GM18511 (cell line): Measurements from ENCODE around the gene MAST1.
"Not testable (repeated sequence)": the region's sequence is repeated elsewhere in the genome, so short reads cannot be mapped to it uniquely, and the experiment has no call there.

Source experiments
- ATAC-seq: cut with Tn5 transposase; IDR thresholded peaks from one replicate; pipeline ENCODE4 v1.9.1; 2021; ENCODE audit warnings: mild to moderate bottlenecking, moderate library complexity; ENCODE audit not compliant: unreplicated experiment

The MAST1 gene

DNA sequence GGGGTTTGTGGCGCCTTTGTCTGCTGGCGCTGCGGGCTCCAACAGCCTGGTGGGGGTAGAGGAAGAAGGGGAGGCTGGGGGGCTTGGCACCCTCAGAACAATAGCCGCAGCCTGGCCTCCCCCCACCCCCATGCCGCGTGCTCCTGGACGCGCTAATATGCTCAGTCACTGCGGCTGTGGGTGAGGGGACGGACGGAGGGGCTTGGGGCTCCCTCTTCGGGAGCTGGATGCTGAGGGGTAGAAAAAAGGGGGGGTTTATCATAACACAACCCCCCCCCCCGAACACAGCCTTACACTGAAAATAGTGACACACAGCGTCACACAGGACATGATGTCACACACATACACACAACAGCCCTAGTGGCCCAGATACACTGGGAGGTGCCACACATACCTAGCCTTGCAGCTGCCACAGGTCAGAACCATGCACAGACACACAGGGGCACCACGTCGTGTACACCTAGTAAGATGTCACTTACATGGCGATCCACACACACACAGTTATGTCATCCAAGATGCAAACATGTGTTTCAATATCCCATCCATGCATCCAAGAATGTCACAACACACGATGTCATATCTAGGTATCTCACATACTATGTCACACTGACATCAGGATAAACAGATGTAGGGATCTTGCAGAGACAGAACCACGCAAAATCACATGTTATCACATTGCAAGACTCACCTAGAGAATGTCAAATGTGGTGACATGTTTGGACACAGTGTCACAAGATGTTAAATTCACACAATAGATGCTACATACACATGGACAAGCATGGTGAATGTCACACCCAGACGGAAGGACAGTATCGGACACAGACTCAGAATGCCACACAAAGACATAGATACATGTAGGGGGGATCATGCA lies 806 bp downstream of the MAST1 start:
- no peak for ATAC-seq

DNA sequence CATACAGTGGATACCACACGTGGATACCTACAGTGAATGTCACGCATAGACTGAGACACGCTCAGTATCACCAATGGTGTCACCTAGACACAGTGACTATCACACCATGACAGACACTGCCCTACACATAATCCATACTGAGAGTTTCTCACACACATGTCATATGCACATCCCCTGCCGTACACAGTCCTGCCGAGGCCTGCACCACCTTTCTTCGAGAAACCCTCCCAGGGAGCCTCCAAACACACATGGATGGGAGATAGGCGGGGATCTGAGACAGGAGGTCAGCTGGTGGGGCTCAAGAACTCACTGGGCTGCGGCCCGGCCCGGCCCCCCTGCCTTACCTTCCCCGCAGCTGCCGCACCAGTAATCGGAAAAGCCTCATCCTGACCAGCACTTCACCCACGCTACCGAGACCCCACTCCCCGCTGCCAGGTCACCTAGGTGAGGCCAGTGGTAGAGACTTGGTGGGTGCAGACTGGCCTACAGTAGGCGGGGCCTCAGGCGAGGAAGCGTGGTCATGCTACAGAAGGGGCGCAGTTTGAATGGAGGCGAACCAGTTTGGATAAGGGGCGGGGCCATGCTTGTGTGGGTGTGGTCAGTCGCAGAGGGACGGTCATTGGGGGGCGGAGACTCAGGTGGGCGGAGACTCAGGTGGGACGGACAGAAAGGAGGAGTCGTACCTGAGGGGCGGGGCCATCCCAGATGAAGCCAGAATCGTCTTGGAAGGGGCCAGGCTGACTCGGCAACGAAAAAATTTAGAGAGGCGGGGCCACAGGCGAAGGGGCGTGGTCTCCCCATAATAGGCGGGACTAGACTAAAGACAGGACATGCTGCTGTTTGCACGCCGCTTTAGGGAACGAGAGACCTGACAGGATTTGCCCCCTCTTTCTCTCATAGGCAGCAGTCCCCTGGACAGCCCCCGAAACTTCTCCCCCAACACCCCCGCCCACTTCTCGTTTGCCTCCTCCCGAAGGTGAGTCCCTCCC lies 2.1 kb downstream of the MAST1 start:
- ATAC-seq = no peak

DNA sequence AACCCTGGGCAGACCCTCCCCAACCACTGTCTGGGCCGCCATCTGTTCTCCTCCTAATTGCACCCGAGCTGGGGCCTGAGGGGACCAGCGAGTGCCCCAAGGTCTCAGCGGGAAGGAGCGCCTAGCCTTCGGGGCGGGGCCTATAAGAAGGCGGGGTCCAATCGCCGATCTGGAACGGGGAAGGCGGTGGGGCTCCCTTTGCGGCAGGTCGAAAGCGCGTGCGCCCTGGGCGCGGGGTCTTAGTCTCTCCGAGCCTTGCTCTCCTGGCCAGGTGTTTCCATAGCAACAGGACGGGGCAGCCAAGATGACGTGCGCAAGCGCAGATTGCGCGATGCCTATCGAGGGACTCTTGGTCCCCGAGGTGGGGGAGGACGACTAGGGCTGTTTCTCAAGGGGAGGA lies 2.8 kb downstream of the MAST1 start:
- no peak for ATAC-seq

DNA sequence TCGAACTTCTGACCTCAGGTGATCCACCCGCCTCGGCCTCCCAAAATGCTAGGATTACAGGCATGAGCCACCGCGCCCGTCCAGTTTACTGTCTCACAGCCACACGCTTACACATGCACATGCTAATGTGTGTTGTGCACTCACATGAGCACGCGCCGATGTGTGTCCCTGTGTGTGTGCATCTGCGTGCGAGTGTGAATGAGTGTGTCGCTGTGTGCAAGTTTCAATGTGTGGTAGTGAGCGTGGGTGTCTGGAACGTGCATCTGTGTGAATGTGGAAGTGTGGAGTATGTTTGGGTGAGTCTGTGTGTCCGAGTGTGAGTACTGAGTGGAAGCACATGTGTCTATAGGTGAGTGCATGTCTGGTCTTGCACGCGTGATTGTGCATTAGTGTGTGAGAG lies 4.2 kb downstream of the MAST1 start:
- no peak for ATAC-seq

DNA sequence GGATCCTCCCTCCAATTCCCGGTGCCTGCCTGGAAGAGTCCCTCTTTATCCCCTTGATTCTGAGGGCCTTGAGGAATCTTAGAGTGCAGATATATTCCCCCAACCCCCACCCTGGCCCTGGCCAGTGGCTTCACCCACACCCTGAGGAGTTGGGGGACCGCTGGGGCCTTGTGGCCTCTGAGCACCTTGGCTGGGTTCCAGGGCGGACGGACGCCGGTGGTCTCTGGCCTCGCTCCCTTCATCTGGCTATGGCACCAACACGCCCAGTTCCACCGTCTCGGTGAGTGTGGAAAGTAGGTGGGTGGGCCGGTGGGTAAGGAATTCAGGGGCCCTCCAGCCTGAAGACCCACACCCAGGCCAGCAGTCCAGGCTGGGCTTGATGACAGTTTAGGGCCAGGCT lies 5.0 kb downstream of the MAST1 start:
- no peak for ATAC-seq

DNA sequence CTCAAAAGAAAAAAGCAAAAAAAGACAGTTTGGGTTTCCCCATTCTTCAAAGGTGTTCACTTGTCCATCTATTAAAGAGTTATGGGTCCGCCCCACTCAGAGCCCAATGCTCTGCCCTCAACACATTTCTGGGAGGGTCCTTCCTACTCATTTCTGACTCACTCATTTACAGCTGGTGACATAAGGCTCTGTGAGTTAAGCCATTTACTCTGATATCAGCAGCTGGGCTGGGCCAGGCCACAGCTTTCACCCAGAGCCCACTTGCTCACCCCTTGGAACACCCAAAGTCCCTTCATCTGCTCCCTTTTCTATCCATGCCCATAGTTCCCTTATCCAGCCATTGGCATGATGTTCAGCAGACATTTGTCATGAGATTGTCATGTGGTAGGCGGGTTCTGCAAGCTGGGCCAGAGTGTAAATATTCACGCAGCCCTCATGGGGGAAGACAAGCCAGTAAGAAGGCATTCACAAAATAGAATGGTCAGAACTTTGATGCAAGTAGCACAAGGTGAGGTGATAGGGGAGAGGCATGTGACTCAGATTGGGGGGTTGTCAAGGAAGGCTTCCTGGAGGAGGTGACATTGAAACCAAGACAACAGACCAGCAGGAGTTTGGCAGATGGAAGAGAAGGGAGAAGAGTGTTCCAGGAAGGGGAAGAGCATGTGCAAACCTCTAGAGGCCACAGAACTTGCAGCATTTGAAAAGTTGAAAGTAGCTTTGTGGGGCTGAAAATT lies 5.9 kb downstream of the MAST1 start:
- no peak for ATAC-seq

DNA sequence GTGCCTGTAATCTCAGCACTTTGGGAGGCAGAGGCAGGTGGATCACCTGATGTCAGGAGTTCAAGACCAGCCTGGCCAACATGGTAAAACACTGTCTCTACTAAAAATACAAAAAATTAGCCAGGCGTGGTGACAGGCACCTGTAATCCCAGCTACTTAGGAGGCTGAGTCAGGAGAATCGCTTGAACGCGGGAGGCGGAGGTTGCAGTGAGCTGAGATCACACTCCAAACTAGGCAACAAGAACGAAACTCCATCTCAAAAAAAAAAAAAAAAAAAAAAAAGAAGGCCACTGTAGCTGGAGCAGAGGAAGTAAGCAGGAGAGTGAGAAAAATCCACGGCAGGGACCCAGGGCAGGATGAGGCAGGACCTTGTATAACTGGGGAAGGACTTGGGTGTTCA lies 8.3 kb downstream of the MAST1 start:
- not testable (repeated sequence) for ATAC-seq

DNA sequence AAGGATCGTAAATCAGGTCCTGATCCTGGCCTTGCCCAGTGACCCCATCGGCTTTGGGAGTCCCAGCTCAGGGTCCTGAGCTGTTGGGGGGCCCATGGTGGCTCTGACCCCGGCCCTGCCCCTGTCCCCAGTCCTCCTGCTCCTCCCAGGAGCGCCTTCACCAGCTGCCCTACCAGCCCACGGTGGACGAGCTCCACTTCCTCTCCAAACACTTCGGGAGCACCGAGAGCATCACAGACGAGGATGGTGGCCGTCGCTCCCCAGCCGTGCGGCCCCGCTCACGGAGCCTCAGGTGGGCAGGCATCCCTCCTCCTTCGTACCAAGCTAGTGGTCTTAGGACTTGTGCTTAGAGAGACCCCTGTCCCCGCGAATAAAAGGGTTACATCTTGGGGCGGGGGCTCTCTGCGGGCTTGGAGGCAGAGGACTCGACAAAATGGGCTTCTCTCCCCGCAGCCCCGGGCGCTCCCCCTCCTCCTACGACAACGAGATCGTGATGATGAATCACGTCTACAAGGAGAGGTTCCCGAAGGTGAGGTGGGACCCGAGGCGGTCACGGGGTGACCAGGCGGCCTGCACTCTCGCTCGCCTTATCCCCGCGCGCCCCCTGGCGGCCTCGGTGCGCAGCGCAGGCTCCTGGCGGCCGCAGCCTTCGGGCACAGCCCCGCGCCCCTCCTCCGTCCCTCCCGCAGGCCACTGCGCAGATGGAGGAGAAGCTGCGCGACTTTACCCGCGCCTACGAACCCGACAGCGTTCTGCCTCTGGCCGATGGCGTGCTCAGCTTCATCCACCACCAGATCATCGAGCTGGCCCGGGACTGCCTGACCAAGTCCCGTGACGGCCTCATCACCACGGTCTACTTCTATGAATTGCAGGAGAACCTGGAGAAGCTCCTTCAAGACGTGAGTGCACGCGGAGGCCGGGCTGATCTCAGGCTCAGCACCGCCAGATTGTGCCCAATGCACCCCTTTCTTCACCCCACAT lies 9.1 kb downstream of the MAST1 start:
- ATAC-seq = no peak

DNA sequence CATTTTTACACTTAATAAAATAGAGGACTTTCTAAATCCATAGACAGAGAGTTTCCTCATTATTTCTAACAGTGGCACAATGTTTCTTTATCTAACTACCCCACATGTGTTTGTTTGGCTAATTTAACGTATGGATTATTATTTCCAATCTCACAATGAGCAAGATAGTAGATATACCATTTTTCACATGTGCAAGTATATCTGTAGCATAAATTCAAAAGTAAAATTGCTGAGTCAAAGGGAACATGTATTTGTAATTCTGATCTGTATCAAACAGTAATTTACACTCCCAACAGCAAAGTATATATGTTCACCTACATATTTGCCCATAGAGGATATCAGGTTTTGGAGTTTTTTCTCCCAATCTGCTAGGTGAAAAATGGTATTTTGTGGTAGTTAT lies 18.3 kb downstream of the MAST1 start:
- ATAC-seq = no peak

DNA sequence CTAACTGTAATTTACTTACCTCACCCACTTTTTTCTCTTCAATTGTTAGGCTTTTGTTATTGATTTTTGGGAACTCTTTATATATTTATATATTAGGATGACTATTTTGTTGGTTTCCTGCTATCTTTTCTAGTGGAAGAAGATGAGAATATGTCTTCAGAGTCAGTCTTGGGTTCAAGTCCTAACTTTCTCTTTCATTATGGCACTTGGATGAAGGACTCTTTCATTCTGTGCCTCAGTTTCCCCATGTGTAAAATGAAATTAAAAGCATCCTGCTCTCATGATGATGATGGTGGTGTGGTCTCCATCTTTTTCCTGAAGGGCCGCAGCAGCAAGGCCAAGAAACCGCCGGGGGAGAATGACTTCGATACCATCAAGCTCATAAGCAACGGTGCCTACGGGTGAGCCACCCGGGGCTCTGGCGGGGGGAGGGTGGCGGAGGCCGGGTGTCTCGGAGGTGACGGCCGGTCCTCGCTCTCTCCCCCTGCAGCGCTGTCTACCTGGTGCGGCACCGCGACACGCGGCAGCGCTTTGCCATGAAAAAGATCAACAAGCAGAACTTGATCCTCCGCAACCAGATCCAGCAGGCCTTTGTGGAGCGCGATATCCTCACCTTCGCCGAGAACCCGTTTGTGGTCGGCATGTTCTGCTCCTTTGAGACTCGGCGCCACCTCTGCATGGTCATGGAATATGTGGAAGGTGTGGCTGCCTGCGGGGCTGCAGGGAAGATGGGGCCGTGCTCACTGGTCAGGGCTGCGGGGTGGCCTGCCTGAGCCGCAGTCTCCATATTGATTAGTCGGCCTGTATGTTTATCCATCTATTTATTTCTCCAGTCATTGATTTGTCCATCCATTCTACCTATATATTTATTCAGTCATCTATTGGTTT lies 20.0 kb downstream of the MAST1 start:
- no peak for ATAC-seq

DNA sequence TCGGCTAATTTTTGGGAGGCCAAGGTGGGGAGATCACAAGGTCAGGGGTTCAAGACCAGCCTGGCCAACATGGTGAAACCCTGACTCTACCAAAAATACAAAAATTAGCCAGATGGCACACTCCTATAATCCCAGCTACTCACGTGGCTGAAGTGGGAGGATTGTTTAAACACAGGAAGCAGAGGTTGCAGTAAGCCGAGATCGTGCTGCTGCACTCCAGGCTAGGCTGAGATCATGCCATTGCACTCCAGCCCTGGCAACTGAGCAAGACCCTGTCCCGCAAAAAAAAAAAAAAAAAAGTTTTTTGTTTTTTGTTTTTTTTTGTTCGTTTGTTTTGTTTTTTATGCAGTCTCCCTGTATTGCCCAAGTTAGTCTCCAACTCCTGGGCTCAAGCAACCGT lies 21.2 kb downstream of the MAST1 start:
- no peak for ATAC-seq

DNA sequence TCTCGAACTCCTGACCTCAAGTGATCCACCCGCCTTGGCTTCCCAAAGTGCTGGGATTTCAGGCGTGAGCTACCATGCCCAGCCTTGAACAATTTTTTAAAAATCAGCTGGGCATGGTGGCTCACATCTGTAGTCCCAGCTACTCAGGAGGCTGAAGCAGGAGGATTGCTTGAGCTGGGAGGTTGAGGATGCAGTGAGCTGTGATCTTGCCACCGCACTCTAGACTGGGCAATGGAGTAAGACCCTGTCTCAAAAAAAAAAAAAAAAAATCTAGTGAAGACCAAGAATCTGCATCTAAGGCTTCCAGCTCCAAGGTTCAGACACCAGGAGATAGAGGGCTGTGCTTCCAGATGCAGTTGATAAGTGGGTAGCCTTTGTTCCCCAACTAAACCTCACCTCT lies 25.8 kb downstream of the MAST1 start:
- ATAC-seq = no peak

DNA sequence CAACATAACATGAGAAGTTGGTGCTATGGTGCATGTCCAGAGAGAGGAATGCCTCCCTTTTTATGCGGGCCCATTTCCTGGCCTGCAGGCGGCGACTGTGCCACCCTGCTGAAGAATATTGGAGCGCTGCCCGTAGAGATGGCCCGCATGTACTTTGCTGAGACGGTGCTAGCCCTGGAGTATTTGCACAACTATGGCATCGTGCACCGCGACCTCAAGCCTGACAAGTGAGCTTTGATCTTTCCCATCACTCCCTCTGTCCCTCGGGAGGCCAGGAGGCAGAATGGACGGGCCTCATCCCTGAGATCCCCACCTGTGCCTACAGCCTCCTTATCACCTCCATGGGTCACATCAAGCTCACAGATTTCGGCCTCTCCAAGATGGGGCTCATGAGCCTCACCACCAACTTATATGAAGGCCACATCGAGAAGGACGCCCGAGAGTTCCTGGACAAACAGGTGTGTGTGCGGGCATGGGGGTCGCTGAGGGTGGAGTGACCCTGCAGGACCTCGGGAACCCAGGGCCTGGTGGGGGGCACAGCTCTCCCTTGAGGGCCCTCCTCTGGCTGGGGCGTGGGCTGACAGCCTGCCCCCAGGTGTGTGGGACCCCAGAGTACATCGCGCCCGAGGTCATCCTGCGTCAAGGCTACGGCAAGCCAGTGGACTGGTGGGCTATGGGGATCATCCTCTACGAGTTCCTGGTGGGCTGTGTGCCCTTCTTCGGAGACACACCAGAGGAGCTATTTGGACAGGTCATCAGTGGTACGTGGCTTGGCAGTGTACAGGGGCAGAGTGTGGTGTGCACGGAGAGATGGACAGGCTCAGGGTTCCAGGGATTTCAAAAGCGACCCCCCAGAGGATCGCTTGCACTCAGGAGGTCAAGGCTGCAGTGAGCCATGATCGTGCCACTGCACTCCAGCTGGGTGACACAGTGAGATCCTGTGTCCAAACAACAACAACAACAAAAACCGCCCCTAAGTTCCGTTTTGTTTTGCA lies 26.7 kb downstream of the MAST1 start:
- ATAC-seq = no peak

DNA sequence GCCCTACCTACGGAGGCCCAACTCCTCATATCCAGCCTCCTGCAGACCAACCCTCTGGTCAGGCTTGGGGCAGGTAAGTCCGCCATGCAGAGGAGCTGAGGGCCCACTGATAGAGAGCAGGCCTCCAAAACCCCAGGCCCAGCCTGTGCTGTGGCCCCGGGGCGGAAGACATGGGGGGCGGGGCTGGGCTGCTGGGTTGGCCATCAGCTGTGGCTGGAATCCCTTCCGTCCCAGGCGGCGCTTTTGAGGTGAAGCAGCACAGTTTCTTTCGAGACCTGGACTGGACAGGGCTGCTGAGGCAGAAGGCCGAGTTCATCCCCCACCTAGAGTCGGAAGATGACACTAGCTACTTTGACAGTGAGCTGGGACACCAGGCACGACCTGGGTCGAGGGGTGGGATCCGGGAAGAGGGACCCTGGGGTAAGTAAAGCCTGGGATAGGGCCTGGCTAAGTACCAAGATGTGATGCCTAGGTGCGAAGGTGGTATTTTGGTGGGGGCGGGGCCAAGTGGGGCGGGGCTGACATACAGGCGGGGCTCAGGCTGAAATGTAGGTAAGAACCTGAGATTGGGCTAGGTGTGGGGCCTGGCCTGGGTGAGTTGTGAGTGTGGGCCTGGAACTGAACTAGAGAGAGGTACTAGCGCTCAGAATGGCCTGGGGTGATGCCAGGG lies 27.6 kb downstream of the MAST1 start:
- ATAC-seq = no peak

DNA sequence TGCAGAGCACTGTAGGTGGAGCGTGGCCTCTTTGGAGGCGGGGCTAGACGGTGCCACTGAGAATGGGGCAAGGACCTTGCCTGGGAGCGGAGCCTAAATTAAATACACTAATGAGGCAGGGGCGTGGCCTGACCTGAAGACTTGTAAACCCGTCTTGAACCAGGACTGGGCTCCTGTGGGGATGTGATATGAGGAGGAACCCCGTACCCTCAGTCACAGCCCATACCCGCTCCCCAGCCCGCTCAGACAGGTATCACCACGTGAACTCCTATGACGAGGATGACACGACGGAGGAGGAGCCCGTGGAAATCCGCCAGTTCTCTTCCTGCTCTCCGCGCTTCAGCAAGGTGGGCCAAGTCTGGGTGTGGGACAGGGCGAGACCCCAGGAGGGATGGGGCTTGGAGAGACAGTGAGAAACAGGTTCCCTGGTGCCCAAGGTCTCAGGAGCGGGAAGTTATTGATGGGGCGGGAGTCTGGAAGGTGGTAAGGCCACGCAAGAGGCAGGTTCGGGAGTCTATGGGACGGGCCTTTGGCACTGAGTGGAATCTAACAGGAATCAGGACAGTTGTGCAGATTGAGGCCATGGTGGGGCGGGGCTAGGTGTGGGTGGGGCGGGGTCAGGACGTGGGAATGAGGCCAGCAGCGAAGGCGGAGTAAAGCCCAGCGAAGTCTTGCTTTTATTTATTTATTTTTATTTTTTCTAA lies 28.3 kb downstream of the MAST1 start:
- ATAC-seq = no peak
